GM18520 (cell line): ENCODE measurements around the gene RIPK4.
"Not testable (repeated sequence)": the region's sequence is repeated elsewhere in the genome, so short reads cannot be mapped to it uniquely, and the experiment has no call there.

Experiments used
- ATAC-seq: cut with Tn5 transposase; IDR thresholded peaks from one replicate; pipeline ENCODE4 v1.9.1; 2021; ENCODE audit not compliant: unreplicated experiment

The RIPK4 gene

DNA sequence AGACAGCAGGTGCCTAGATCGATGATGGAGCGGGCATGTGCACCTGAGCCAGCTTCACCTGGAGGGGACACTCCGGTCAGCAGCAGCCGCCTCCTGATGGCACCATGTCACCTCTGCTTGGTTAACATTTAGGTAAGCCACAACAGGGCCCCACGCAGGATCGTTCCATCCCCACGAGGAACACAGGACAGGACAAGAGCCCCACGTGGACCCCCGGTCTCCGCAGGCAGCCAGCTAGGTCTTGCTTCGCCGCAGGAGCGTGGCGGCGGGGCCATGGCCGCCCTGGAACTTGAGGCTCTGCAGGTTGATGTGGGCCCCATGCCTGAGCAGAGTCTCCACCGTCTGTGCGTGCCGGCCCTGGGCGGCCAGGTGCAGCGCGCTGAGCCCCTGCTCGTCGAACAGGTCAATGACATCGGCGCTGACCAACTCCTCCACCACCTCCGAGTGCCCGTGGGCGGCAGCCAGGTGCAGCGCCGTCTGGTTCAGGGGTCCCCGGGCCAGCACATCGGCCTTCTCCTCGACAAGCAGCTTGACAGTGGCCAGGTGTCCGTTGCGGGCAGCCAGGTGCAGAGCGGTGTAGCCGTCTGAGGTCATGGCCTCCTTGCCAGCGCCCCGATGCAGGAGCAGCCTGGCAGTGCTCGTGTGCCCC, 26.1 kb downstream of the RIPK4 start:
- ATAC-seq, result no peak

DNA sequence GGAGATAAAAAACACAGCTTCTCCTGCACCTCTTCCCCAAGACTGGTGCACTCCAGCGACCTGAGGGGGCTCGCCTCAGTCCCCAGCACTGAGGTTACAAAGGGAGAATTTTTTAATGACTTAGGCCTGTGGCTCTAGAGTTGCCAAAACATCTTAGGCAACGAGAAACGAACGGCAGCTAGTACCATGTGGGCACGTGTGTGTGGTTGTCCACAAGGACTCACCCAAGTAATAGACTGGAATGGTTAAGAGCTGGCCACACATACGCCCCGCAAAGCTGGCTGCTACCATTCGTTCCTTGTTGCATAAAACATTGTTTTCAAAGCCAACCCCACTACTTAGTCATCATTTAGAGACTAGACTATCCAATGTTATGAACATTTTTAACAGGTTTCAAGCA, 26.9 kb downstream of the RIPK4 start:
- ATAC-seq, result no peak

DNA sequence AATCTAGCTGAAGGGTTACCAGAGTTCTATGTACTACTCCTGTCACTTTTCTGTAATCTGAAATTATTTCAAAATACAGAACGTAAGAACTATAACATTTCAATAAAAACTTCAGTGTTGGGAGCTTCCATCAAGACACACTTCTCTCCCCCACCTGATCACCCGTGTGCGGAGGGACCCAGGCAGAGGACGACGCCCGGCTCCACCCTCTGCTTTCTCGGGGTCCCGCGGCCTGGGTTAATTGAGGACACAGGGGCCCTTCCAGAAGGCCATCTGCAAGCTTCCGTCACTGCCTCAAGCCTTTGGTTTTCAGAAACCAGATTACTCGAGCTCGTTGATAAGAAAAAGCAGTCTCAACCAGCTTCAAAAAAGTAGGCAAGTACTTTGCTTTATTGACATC, 27.8 kb downstream of the RIPK4 start:
- no peak for ATAC-seq

DNA sequence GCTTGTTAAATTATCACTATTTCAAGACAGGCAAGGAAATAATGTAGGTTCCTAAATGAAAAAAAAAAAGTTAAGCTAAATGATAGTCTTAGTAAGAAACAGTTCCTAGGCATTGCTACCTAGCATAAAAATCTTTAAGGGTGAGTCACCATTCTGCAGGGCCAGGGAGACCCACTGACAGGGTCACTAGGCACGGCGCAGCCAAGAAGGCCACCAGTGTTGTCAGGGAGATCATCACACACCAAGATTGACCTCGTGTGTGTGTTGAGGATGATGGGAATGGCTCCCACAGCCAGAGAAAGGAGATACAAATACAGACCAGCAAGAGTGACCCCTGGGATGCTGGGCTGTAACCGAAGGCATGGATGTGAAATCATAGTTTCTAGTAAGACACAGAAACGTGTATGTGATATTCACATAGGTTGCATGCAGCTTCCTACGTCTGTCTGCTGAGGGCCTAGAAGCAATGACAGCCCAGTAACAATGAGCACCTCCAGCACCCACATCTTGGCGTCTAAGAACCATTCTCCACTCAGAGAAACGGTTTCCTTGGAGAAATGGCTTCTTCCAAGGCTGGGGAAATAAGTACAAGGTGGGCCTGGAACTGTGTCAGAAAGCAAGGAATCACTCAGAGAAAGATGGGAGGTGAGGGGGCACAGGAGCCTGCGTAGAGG, 29.1 kb downstream of the RIPK4 start:
- no peak for ATAC-seq

DNA sequence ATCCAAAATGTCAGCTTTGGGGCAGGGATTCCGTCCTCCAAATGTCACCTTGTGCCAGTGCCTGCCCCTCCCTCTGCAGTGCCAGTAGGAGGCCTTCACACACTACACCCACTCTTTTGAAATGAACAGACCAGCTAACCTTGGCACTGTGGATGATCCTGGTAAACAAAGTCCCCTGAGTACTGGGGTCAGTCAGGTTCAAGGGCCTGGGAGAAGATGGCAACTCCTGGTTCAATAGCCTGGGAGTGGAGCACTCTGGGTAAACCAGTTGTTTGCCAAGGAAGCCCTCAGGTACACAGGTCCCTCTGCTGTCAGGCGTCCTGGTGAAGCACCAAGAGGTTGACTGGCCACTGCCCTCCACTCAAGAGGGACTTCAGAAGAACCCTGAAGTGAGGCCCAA, 30.4 kb downstream of the RIPK4 start:
- no peak for ATAC-seq

DNA sequence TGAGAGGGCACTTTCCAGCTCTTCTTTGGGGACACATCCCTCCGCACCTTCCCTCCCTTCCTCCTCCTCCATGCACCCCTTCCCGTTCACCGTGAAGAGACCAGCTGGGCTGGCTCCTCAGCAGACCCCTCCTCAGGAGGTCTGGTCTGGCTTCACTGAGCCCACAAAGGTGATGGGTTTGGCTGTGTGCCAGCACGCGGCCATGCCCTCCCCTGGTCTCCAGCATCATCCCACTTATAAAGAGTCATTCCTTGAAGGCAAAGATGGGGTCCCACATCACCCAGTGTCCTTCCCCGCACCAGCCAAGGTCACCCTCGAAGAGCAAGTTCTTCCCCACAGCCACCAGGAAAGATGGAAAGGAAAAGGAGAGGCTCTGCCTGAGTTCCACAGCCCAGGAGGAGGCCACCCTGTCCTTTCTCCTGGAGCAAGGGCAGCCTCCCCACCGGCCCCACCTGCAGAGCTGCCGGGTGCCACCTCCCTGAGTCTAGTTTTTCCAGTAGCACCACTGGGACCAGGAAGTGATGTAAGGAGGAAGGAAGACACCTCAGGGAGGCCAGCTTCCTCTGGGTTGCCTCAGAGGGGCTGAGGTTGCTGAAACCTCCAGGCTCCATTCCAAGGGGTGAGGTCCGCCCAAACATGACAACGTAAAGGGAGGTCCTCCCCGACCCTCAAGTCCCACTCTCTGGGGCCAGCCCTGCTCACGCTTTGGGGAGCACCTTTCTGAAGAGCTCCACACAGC, 32.7 kb downstream of the RIPK4 start:
- no peak for ATAC-seq

DNA sequence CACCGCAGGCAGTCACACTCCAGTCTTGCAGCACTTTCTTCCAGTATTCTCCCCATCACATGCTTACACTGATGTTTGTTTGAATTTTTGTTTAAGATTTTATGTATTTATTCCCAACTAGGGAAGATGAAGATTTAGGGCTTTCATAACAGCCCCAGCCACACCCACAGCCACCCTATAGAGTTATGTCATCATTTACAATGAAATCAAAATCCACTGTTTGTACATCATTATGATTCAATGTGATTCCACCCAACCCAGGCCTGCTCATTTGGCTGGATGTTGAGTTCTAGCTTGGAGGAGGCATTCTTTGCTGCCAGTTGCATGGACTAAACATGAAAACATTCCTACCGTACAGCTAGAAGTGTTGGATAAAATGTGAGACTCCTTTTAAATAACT, 35.8 kb downstream of the RIPK4 start:
- no peak for ATAC-seq

DNA sequence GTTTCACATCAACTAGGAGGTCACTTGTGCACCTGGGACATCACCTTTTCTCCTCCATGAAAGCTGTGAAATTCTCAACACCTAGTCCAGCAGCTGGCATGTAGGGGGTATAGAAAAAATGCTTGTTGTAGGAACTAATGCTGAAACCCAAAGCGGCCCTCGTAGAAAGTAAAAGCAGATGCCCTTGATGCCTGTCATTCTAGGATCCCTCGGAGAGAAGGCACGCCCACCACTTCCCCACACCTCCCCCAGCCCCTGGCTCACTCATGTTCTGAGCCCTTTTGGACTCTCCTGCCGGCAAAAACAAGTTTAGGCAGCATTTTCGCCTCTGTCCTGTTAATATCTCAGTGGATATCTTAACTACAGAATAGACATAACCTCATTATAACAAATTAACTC, 36.5 kb downstream of the RIPK4 start:
- ATAC-seq, result no peak

DNA sequence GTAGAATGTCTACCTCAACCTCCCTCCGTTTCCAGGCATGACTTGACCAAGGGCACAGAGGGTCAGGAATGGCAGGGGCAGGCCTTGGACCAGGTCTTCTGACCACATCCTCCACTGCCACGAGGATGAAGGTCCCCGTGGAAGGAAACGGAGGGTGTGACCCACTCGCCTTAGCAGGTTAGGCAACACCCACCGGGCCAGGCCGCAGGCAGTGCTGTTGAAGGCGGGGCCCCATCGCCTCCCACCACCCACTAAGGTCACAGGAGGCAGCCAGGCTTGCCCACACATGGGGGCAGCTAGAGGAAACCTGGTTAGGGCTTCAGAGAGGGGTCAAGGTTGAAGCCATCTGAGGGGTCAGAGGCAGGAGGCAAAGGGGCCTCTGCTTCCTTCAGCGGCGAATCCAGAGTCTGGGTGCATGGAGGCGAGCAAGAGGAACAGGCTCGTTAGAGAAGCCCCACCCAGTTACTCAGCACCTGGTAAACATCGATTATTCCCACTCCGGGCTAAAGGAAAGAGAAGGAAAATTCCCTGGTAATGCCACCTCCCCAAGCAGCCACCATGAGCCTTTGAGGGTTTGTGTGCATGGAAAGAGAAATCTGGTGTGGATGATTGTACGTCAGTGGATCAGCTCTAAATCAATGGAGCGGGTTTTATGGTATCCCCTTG, 37.0 kb downstream of the RIPK4 start:
- no peak for ATAC-seq

DNA sequence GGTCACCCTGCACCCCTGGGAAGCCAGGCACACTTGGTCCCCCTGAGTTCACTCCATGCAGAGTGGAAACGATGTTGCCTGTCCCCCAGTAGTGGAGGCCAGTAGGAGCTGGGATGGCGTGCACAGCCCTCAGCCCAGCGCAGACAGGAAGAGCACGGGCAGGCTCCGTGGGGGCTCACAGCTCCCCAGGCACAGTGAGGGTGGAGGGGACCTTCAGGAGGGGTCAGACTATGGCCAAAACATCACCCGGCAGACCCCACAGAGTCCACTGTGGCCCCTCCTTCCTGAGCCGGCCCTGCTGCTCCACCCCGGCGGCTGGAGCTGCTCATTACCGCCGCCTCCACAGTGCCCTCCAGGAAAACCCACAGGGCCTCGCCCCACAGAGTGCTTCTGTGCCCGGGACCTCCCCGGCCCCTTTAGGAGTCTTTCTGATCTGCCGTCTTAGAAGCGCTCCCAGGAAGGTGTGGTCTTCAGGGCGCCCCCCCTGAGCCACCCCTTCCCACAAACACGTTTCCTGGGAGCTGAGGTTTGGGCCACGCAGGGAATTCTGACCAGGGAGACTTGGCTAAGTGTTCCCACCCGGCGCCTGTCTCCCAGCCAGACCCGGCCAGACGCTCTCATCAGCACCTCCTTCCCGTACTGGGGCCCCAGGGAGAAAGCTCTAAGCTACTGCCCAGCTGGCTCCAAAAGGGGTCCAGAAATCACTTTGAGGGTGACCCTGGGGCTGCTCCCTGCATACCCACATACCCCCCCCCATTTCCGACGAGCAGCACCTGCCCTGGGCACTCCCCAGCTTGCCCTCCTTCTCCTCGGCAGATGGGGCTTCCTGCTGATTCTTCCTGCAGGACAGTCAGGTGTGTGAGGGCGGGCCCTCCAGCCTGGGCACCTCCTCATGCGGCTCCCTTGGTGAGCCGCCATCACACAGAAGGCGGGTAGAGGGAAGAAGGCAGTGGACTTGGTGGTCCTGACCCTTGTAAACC, 38.8 kb downstream of the RIPK4 start:
- no peak for ATAC-seq

DNA sequence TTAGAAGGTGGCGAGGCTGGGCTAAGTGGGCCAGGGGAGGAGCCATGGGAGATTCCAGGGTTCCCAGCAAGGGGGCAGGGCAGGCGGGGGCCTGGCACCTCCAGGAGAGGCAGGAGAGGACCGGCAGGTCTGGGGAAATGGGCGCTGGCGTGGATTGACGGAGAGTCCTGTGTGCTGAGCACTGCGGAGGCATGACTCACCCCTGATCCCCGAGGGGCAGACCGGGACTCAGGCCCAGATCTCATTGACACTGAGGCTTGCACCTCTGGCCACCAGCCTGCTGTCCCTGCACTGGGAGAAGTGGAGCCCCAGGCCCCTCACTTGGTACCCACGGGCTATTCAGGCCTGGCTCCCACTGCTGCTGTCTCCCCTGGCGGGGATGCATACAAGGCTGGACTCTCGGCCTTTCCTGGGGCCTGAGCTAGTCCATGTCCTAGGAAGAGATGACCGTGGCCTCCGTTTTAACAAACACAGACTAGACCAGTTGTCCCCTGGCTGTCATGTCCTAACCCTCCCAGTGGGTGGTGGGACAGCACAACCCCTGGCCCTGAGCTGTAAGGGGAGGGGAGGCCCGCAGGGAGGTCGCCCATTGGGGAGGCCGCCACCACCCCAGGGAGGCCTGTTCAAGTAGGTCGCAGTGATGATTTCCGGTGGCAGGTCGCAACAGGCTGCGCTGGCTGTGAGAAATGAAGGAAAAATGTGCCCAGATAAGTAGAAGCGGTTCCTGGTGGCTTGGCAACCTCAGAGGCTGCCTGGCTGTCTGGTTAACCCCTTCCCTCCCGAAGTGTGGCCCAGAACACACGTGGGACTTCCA, 39.7 kb downstream of the RIPK4 start:
- ATAC-seq, result no peak

DNA sequence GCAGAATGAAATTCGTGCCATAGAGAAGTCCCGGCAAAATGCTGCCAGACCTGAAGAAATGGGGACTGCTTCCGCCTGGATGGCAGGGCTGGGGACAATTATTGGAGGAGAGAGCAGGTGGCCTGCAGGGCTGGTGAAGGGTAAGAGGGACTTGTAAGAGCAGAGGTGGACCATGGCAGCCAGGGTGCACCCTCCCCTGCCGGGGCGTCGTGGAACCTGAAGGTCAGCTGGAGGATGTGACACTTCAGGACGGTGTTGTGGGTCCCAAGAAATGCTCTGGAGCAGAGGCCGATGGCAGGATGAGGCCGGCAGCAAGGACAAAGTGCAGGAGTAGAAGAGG, 40.3 kb downstream of the RIPK4 start:
- no peak for ATAC-seq

DNA sequence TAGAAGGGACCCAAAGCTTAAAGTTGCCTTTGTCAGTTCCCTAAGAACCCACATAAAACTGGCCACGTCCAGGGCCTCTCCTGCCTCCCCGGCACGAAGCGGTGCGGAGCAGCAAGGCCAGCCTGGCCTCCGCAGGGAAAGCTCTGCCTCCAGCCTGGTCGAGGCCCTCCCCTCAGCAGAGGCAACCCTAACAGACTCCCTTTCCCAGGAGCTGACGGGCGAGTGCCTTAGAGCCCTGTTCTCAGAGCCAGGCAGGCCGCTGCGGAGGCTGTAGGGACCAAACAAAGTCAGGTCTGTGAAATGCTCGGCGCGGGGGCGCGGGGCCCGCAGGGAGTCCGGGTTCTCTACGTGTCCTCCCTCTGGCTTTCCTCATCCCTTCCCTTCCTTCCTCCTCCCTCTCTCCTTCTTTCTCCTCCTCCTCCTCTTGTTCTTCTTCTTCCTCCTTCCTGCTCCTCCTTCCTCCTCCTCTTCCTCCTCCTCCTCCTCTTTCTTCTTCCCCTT, 40.7 kb downstream of the RIPK4 start:
- ATAC-seq, result no peak

DNA sequence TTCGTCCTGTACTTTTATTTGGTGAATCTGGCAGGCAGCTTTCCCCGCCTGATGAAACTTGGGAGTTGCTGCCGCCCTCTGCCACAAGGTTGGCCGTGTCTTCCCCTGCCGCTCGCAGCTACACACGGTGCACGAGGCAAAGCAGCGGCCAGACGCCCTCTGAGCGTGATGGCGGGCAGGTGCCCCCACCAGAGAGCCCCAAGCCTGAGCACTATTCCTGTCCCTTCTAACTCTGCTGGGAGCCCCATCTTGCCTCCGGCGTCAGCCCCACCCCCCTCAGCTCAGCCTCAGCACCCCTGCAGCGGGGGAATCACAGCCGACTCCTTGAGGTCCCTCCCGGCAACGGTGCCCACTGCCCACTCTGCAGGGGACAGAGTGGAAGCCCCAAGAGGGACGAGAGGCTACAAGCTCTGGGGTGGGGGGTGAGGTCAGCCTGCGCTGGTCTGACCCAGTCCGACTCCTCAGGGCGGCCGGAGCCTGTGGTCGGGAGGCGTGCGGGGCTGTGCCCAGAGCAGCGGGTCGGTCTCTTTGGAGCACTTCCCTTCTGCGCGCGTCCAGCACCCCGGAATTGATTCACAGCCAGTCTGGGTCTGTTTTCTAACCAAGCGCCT, 41.3 kb downstream of the RIPK4 start:
- no peak for ATAC-seq

DNA sequence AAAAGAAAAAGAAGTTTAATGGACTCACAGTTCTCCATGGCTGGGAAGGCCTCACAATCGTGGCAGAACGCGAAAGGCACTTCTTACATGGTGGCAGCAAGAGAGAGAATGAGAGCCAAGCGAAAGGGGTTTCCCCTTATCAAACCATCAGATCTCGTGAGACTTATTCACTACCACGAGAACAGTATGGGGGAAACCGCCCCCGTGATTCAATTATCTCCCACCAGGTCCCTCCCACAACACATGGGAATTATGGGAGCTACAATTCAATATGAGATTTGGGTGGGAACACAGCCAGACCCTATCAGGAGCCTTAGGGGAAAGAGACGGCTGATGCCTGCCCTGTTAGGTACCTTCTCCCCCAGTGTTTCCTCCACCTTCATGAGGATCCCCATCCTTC, 43.0 kb downstream of the RIPK4 start:
- not testable (repeated sequence) for ATAC-seq

DNA sequence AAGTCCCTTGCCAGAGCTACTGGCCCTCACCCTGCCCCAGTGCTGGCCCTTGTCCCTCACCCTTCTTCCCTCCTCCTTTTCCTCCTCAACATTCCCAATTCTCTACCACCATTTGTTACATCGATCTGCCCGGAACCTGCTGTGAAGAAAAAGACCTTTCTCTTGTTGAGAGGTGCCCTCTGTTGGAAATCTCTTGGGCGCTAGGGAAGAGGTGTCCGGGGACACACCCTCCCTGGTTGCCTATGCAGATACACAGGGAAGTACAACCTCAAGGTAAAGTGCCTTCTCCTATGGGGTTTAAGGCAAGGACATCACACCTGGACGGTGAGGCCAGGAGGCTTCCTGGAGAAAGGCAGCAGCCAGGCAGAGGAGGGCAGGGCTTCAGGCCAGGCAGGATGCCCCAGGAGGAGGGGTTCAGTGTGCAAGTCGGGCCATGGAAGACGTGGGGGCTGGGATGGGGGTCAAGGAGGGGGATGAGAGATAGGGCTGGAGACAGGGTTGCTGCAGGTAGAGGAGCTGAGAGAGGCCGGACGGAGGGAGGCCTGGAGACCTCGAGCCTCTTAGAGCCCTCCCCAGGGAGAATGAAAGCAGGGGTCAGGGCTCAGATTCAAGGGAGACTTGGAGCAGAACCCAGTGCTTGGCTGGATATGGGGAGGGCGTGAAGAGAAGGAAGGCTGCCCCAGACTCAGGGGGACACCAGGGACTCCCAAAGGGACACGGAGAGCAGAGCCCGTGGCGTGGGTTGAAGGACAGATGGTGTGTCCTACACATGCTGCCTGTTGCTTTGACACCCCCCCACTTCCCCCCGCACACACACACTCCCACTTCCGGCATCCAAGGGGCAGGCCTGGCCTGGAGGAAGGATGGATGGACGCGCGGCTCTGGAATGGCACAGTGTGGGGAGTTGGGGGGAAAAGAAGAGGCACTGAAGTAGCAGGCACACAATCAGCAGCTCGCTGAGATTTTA, 44.5 kb downstream of the RIPK4 start:
- ATAC-seq, result no peak

DNA sequence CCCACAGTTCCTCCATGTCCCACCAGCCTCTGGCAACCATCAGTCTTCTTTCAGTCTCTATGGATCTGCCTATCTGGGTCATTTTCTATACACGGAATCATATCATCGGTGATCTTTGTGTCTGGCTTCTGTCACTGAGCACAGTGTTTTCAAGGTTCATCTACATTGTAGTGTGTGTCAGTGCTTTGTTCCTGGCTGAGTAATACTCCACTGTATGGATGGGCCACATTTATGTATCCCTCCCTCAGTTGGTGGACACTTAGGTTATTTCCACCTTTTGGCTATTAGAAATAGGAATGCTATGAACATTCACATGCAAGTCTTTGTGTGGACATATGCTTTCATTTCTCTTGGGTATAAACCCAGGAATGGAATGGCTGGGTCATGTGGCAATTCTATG, 46.6 kb downstream of the RIPK4 start:
- no peak for ATAC-seq

DNA sequence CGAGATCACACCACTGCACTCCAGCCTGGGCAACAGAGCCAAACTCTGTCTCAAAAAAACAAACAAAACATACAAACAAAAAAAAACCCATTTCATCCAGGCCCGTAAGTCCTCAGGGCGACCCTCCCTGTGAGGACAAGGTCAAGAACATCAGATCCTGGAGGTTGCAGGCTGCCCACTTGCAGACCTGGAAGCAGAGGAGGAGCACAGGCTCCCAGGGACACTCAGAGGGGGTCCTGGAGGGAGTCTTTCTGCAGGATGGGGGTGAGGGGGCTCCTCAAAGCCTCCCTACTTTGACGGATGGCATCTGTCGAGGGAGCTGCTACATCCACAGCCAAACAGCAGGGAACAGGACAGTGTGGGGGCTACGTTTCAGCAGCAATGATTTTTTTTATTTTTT, 47.2 kb downstream of the RIPK4 start:
- no peak for ATAC-seq
